Colonic mucosa (tissue), 4 donors: ENCODE measurements around the gene MRM2. TPM values are rescaled to one million over a fixed set of nuclear protein-coding genes. Genes with fewer than 3 reads are reported as not detected.

ENCODE experiments used
- DNase-seq: peaks from one replicate; pipeline ENCODE4 v3.0.0-alpha.2; 2020
- H3K27ac ChIP-seq: fragments of 200-600 bp; one replicate; pipeline ENCODE4 v1.8.0; 2021
- H3K27me3 ChIP-seq: fragments of 200-600 bp; one replicate; pipeline ENCODE4 v1.8.0; 2021
- H3K36me3 ChIP-seq: fragments of 200-600 bp; one replicate; pipeline ENCODE4 v1.8.0; 2021
- H3K4me1 ChIP-seq: fragments of 200-600 bp; one replicate; pipeline ENCODE4 v1.8.0; 2021; ENCODE audit warnings: mild to moderate bottlenecking
- H3K4me3 ChIP-seq: fragments of 200-600 bp; one replicate; pipeline ENCODE4 v1.8.0; 2021
- H3K9ac ChIP-seq, 2 donors: one replicate each; pipeline ENCODE4 v1.7.0; 2013; ENCODE audit warnings: control low read depth in 2 of 2, low read depth in 2 of 2, low read length in 2 of 2
- H3K9me3 ChIP-seq: fragments of 200-600 bp; one replicate; pipeline ENCODE4 v1.8.0; 2021
- intact Hi-C: fragments of 100-400 bp; cut with DNase I; formaldehyde crosslinking; loops from one replicate; pipeline ENCODE4 v1.14.1; 2022
- total RNA-seq, 2 donors: library from RNA; stranded (reverse); fragmentation: NEBNext Ultra II Directional in 1 of 2; extraction: Animal tissue kit (Norgen Biotek cat#: 25700) in 1 of 2; gene quantifications; one replicate each; pipeline ENCODE4 v1.2.1, GENCODE V29; 2021
- TF ChIP-seq, protein P1 (sequence below): fragments of 200-600 bp; IDR thresholded peaks from one replicate; pipeline ENCODE4 v1.8.0; 2022; ENCODE audit warnings: antibody characterized with exemption, mild to moderate bottlenecking
- donor health status: healthy.
- donor health status: DM: no; HTN: no; CAD: no.
- donor health status: DM: no; HTN: no; CAD: no.

MRM2 gene
- total RNA-seq, 2 donors from 2014 or later = 17.3 to 27.0 TPM

DNA sequence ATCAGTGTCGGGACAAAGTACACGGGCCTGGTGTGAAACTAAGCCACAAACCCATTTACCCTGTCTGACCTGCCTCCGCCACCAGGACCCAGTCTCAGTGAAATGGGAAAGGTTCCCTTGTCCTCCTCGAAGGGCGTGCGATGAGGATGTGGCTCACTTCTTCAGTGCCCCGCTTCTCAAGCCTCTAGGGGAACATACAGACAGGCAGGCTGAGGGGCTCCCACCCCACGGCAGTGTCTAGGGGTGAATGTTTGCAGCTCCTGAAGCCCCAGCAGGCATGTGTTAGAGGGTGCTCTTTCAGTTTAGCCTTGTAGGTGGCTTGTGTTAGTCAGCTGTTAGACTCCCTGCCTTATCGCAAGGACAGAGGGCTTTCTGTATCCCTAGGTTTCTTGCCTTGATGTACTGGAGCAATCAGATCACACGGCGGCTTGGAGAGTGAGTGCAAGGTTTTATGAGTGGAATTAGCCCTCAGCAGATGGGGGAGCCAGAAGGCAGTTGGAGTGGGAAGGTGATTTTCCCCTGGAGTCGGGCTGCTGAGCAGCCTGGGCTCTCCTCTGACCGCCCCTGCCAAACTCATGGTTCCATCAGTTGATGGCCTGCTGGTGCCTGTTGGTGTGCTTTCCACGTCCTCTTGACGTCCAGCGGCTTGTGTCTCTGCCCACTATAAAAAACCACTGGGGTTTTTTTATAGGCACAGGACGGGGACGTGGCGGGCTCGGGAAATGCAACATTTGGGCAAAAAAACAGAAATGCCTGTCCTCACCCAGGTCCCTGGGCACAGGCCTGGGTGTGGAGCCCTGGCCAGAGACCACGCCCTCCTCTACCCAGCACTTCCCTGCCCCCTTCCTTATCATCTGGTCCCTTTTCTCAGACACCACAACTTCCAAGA, 780 bp upstream of the MRM2 start:
- H3K27me3 ChIP-seq = no peaks in the 10 kb centered on the region
- no peaks in the 10 kb centered on the region for H3K9me3 ChIP-seq
- DNase-seq = peak; percentile 56
- H3K27ac ChIP-seq = no peak overlapping the region
- TF ChIP-seq, protein P1, sequence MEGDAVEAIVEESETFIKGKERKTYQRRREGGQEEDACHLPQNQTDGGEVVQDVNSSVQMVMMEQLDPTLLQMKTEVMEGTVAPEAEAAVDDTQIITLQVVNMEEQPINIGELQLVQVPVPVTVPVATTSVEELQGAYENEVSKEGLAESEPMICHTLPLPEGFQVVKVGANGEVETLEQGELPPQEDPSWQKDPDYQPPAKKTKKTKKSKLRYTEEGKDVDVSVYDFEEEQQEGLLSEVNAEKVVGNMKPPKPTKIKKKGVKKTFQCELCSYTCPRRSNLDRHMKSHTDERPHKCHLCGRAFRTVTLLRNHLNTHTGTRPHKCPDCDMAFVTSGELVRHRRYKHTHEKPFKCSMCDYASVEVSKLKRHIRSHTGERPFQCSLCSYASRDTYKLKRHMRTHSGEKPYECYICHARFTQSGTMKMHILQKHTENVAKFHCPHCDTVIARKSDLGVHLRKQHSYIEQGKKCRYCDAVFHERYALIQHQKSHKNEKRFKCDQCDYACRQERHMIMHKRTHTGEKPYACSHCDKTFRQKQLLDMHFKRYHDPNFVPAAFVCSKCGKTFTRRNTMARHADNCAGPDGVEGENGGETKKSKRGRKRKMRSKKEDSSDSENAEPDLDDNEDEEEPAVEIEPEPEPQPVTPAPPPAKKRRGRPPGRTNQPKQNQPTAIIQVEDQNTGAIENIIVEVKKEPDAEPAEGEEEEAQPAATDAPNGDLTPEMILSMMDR = no peak
- intact Hi-C loops = no loop called here
- H3K4me3 ChIP-seq = peak overlapping the region; percentile 100
- peaks cover 8% of the 10 kb centered on the region for H3K4me1 ChIP-seq
- no peaks in the 10 kb centered on the region for H3K36me3 ChIP-seq
- H3K9ac ChIP-seq = peak overlapping the region; percentile 73 to 92

DNA sequence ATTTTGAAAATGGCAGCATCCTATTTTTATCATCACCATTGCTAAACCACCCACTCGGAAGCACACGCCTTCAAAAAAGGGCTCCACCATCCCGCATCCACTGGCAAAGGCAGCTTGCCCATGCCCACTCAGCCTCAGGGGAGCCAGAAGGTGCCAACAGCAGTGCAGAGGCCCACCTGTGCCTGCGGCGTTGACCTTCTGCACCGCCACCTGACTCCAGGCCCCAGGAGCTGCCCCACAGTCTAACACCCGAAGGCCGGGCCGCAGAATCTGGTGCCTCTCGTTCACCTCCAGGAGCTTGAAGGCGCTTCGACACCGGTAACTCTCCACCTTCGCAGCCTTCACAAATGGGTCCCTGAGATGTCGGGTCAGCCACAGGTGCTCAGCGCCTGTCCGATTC, 2.8 kb downstream of the MRM2 start:
- Histone ChIP-seq H3K27me3 (no peaks in the 10 kb centered on the region), H3K9ac (no peak overlapping the region), H3K9me3 (no peaks in the 10 kb centered on the region), H3K36me3 (no peaks in the 10 kb centered on the region), H3K27ac (no peak overlapping the region), H3K4me3 (no peak overlapping the region), H3K4me1 (peaks cover 8% of the 10 kb centered on the region)
- TF ChIP-seq, protein P1 = no peak
- DNase-seq = no peak
- intact Hi-C loops = no loop called here

DNA sequence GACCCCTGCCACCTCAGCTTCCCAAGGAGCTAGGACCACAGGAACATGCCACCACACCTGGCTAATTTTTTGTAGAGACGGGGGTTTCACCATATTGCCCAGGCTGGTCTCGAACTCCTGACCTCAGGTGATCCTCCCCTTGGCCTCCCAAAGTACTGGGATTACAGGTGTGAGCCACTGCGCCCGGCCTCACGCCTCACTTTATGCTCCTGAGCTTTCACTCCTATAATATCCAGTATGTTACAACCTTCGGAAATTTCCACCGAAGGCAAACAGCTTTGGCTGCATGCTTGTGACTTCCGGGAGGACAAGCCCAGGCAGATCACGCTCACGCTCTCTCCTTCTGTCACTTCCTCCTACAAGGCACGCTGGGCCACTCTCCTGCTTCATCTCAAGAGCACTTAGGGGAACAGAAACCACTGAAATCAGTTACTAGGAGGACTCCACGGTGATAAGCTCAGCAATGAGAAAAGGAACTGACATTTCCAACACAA, 4.8 kb downstream of the MRM2 start:
- peak overlapping the region; percentile 53 for H3K27ac ChIP-seq
- no peak overlapping the region for H3K4me3 ChIP-seq
- no peaks in the 10 kb centered on the region for H3K4me1 ChIP-seq
- no peaks in the 10 kb centered on the region for H3K36me3 ChIP-seq
- intact Hi-C loops = no loop called here
- no peaks in the 10 kb centered on the region for H3K27me3 ChIP-seq
- no peaks in the 10 kb centered on the region for H3K9me3 ChIP-seq
- TF ChIP-seq, protein P1 = no peak
- no peak overlapping the region for H3K9ac ChIP-seq
- DNase-seq = peak; percentile 47

DNA sequence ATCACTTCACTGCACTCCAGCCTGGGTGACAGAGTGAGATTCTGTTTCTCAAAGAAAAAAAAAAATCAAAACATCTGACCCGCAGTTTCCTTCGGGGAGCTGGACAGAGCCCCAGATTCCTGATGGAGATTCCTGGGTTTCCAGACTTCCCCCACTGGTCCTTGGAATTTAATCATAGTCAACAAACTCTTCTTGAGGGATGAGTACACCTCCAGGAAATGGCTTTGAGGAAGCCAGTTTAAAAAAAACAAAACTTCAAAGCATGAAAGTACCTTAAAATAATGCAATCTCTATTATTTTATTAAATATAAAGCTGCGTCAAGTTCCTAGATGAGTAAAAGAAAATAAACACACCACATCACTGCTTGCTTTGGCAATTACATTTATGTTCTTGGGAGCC, 8.1 kb downstream of the MRM2 start:
- Histone ChIP-seq H3K9me3 (no peaks in the 10 kb centered on the region), H3K27ac (no peak overlapping the region), H3K9ac (no peak overlapping the region), H3K27me3 (no peaks in the 10 kb centered on the region), H3K36me3 (no peaks in the 10 kb centered on the region), H3K4me3 (no peak overlapping the region), H3K4me1 (no peaks in the 10 kb centered on the region)
- intact Hi-C loops = no loop called here
- TF ChIP-seq, protein P1 = no peak
- no peak for DNase-seq

DNA sequence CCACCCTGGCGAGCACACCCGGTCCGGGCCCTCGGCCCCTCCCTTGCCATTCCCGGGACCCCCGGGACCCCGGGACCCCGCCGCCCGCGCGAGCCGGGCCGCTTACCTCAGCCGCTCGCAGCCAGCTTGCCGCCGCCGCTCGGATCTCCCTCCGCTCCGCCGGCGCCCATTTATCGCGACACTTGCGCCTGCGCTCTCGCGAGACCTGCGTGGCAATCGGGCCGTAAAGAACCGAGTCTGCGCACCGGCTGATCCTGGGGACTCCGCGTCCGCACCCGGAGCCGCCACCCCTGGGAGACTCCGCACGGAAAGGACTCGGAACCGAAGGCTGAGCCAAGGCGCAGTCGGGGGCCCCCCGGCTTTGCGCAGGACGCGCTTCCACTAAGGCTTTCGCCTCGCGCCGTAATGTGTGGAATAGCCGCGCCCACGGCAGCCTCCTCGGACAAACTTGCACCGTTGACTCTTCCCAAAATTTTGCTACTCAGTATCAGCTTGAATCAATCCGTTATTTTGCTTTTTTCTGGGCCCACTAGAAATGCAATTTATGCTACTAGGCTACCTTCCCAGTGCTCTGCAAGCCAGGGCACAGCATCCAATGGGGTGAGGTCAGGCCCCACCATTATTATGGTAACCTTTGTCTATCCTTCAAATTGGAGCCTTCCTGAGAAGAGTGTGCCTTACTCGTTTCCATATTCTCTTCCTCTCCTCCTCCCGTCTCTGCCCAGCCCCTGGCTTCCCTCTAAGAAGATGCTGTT, 9.1 kb downstream of the MRM2 start, which contains the start of gene MAD1L1:
Gene MAD1L1, minus strand, starts transcription at position 180 of the 755 bp plus-strand sequence. CDS start 2,812 bp downstream, outside the sequence.
- H3K4me3 ChIP-seq = peak within 1 kb of the TSS; percentile 98
- no peaks in the 10 kb centered on the region for H3K36me3 ChIP-seq
- H3K9ac ChIP-seq = peak within 1 kb of the TSS; percentile 78 to 84
- peak within 1 kb of the TSS; percentile 53 for H3K27ac ChIP-seq
- H3K27me3 ChIP-seq = no peaks in the 10 kb centered on the region
- intact Hi-C loops = no loop called here
- DNase-seq = peak; percentile 91
- H3K9me3 ChIP-seq = no peaks in the 10 kb centered on the region
- TF ChIP-seq, protein P1 = no peak
- no peaks in the 10 kb centered on the region for H3K4me1 ChIP-seq
